Activated CD8-positive, alpha-beta T cell treated with anti-CD3 and anti-CD28 coated beads, Interleukin-2, amount 10 ng/mL, durations not matched to agents 7 days and 5 days (primary cell): ENCODE data around the gene TEP1. TPM values are rescaled to one million over a fixed set of nuclear protein-coding genes. Genes with fewer than 3 reads are reported as not detected.
A peak's percentile ranks its signal among the peaks of the same experiment; 100 is the strongest.

Experiments used
- ATAC-seq: fragments of 150-1000 bp; cut with Tn5 transposase; one replicate; pipeline ENCODE4 v1.10.0; 2021; ENCODE audit warnings: moderate library complexity
- CTCF ChIA-PET: fragments of 350-600 bp; sonication (Branson Sonifier 250); formaldehyde crosslinking; loops from one replicate; lab custom pipeline; 2021; ENCODE audit warnings: antibody characterized with exemption; lab: Charles Lee
- POLR2A ChIA-PET: fragments of 350-600 bp; sonication (Branson Sonifier 250); formaldehyde crosslinking; loops from one replicate; lab custom pipeline; 2021; ENCODE audit warnings: antibody characterized with exemption; lab: Charles Lee
- DNase-seq: peaks from one replicate; pipeline ENCODE4 v3.0.0-alpha.2; 2020
- H3K27ac Mint-ChIP-seq: one replicate; pipeline ENCODE4 v1.8.0; 2021; ENCODE audit warnings: mild to moderate bottlenecking, mixed read lengths
- H3K27me3 Mint-ChIP-seq: one replicate; pipeline ENCODE4 v1.8.0; 2021; ENCODE audit warnings: low read depth, mixed read lengths
- H3K36me3 Mint-ChIP-seq: one replicate; pipeline ENCODE4 v1.8.0; 2021; ENCODE audit warnings: low read depth, mixed read lengths
- H3K4me1 Mint-ChIP-seq: one replicate; pipeline ENCODE4 v1.8.0; 2021; ENCODE audit warnings: low read depth, mixed read lengths
- H3K4me3 Mint-ChIP-seq: one replicate; pipeline ENCODE4 v1.8.0; 2021; ENCODE audit warnings: mild to moderate bottlenecking, mixed read lengths
- H3K9me3 Mint-ChIP-seq: one replicate; pipeline ENCODE4 v1.8.0; 2022; ENCODE audit warnings: mixed read lengths; ENCODE audit not compliant: insufficient read depth
- total RNA-seq, 2 experiments: library from RNA; stranded (reverse); gene quantifications; one replicate each; pipeline ENCODE4 v1.2.3, GENCODE V29; 2021

The TEP1 gene
- total RNA-seq, 2 experiments from 2014 or later, result 34.6 to 48.7 TPM

GRCh38 chr14:20415782-20416206 is 2.5 kb upstream of the TEP1 start:
- DNase-seq (peak; percentile 69), ATAC-seq (peak; percentile 52)
- Mint-ChIP-seq H3K9me3 (no peaks in the 10 kb centered on the region), H3K27ac (peak overlapping the region; percentile 40), H3K4me1 (peaks cover 37% of the 10 kb centered on the region), H3K27me3 (no peaks in the 10 kb centered on the region), H3K4me3 (no peak overlapping the region), H3K36me3 (no peaks in the 10 kb centered on the region)
- POLR2A ChIA-PET, result interaction anchor here (0.6 to 3.9 kb wide), 7 partner anchors 9 to 110 kb away, joined by 3 to 29 read pairs (median 4); partner anchors contain the start of genes APEX1, OSGEP and TTC5
- CTCF ChIA-PET, result interaction anchor here (0.6 to 4.3 kb wide), 40 partner anchors 9 to 207 kb away, joined by 3 to 59 read pairs (median 5); partner anchors contain the start of genes APEX1, CCNB1IP1, KLHL33 and OSGEP

GRCh38 chr14:20413744-20414082 is 412 bp upstream of the TEP1 start:
- Mint-ChIP-seq H3K27ac (peak overlapping the region; percentile 95), H3K27me3 (no peaks in the 10 kb centered on the region), H3K36me3 (no peaks in the 10 kb centered on the region), H3K4me1 (peaks cover 42% of the 10 kb centered on the region), H3K9me3 (no peaks in the 10 kb centered on the region), H3K4me3 (peak overlapping the region; percentile 94)
- CTCF ChIA-PET, result interaction anchor here (0.7 to 4.3 kb wide), 12 partner anchors 11 to 268 kb away, joined by 3 to 59 read pairs (median 18); partner anchors contain the start of genes CCNB1IP1, PARP2, PIP4P1 and PNP
- POLR2A ChIA-PET, result interaction anchor here (1.0 to 3.9 kb wide), 8 partner anchors 8 to 267 kb away, joined by 3 to 29 read pairs (median 4); partner anchors contain the start of genes APEX1, OSGEP, PARP2 and PIP4P1
- DNase-seq (peak; percentile 51), ATAC-seq (peak; percentile 53)

- peaks cover 11% of the 10 kb centered on the region for H3K36me3 Mint-ChIP-seq
Measured at GRCh38 chr14:20412411-20412810, 890 bp downstream of the TEP1 start.

GRCh38 chr14:20409226-20409625 is 4.1 kb downstream of the TEP1 start:
- H3K36me3 Mint-ChIP-seq, result peaks cover 39% of the 10 kb centered on the region
- no peaks in the 10 kb centered on the region for H3K27me3 Mint-ChIP-seq
- CTCF ChIA-PET, result no interaction called here
- DNase-seq (no peak), ATAC-seq (no peak)
- peaks cover 37% of the 10 kb centered on the region for H3K4me1 Mint-ChIP-seq
- no peak overlapping the region for H3K27ac Mint-ChIP-seq
- no peak overlapping the region for H3K4me3 Mint-ChIP-seq
- H3K9me3 Mint-ChIP-seq, result no peaks in the 10 kb centered on the region
- POLR2A ChIA-PET, result no interaction called here

More at GRCh38 chr14:20412411-20412810, 890 bp downstream of the TEP1 start:
- ATAC-seq, result peak; percentile 8
- ChIA-PET POLR2A (interaction anchor here (0.6 to 3.9 kb wide), 4 partner anchors 16 to 112 kb away, joined by 3 to 29 read pairs (median 13); partner anchors contain the start of genes APEX1 and OSGEP), CTCF (interaction anchor here (0.7 to 4.3 kb wide), 5 partner anchors 49 to 200 kb away, joined by 3 to 53 read pairs (median 18); partner anchors contain the start of genes PARP2 and PIP4P1)
- H3K4me3 Mint-ChIP-seq, result peak overlapping the region; percentile 94
- no peak for DNase-seq
- peaks cover 41% of the 10 kb centered on the region for H3K4me1 Mint-ChIP-seq
- H3K9me3 Mint-ChIP-seq, result no peaks in the 10 kb centered on the region
- H3K27ac Mint-ChIP-seq, result peak overlapping the region; percentile 95
- H3K27me3 Mint-ChIP-seq, result no peaks in the 10 kb centered on the region

GRCh38 chr14:20403521-20403920 is 9.8 kb downstream of the TEP1 start:
- Mint-ChIP-seq H3K27ac (no peak overlapping the region), H3K27me3 (no peaks in the 10 kb centered on the region), H3K4me3 (no peak overlapping the region), H3K9me3 (no peaks in the 10 kb centered on the region), H3K36me3 (peaks cover 74% of the 10 kb centered on the region), H3K4me1 (peaks cover 28% of the 10 kb centered on the region)
- DNase-seq, result no peak
- CTCF ChIA-PET, result interaction anchor here (0.7 kb wide), 1 partner anchor 12 kb away, joined by 3 read pairs; no protein-coding TSS in a partner anchor
- POLR2A ChIA-PET, result no interaction called here
- ATAC-seq, result no peak

GRCh38 chr14:20400965-20401593 is 12.2 kb downstream of the TEP1 start:
- H3K9me3 Mint-ChIP-seq, result no peaks in the 10 kb centered on the region

GRCh38 chr14:20400589-20400964 is 12.7 kb downstream of the TEP1 start:
- H3K4me1 Mint-ChIP-seq, result peaks cover 21% of the 10 kb centered on the region
- no peak overlapping the region for H3K27ac Mint-ChIP-seq
- H3K4me3 Mint-ChIP-seq, result no peak overlapping the region
- no peaks in the 10 kb centered on the region for H3K27me3 Mint-ChIP-seq
- no peak for ATAC-seq
- ChIA-PET POLR2A (no interaction called here), CTCF (interaction anchor here (1.0 kb wide), 1 partner anchor 15 kb away, joined by 5 read pairs; no protein-coding TSS in a partner anchor)
- H3K36me3 Mint-ChIP-seq, result peaks cover 65% of the 10 kb centered on the region
- H3K9me3 Mint-ChIP-seq, result no peaks in the 10 kb centered on the region
- DNase-seq, result no peak

More at GRCh38 chr14:20400965-20401593, 12.2 kb downstream of the TEP1 start:
- no peaks in the 10 kb centered on the region for H3K27me3 Mint-ChIP-seq
- peaks cover 66% of the 10 kb centered on the region for H3K36me3 Mint-ChIP-seq
- CTCF ChIA-PET, result interaction anchor here (1.0 to 1.7 kb wide), 4 partner anchors 14 to 73 kb away, joined by 3 to 7 read pairs (median 4); partner anchors contain the start of gene PARP2
- POLR2A ChIA-PET, result no interaction called here
- no peak overlapping the region for H3K4me3 Mint-ChIP-seq
- peak overlapping the region; percentile 51 for H3K27ac Mint-ChIP-seq
- no peak for DNase-seq
- H3K4me1 Mint-ChIP-seq, result peaks cover 24% of the 10 kb centered on the region
- peak; percentile 58 for ATAC-seq

- CTCF ChIA-PET, result no interaction called here
- H3K9me3 Mint-ChIP-seq, result no peaks in the 10 kb centered on the region
- no peak overlapping the region for H3K27ac Mint-ChIP-seq
- peaks cover 52% of the 10 kb centered on the region for H3K36me3 Mint-ChIP-seq
- peaks cover 15% of the 10 kb centered on the region for H3K4me1 Mint-ChIP-seq
- no peaks in the 10 kb centered on the region for H3K27me3 Mint-ChIP-seq
- POLR2A ChIA-PET, result no interaction called here
- DNase-seq (no peak), ATAC-seq (no peak)
- no peak overlapping the region for H3K4me3 Mint-ChIP-seq
Measured at GRCh38 chr14:20397511-20397910, 15.8 kb downstream of the TEP1 start.

- H3K9me3 Mint-ChIP-seq, result no peaks in the 10 kb centered on the region
- ATAC-seq (no peak), DNase-seq (no peak)
- H3K27ac Mint-ChIP-seq, result no peak overlapping the region
- H3K4me3 Mint-ChIP-seq, result no peak overlapping the region
- H3K36me3 Mint-ChIP-seq, result peaks cover 56% of the 10 kb centered on the region
- H3K4me1 Mint-ChIP-seq, result peaks cover 7% of the 10 kb centered on the region
- ChIA-PET POLR2A (interaction anchor here (1.3 kb wide), 1 partner anchor 12 kb away, joined by 3 read pairs; no protein-coding TSS in a partner anchor), CTCF (interaction anchor here (1.8 kb wide), 1 partner anchor 35 kb away, joined by 4 read pairs; no protein-coding TSS in a partner anchor)
- no peaks in the 10 kb centered on the region for H3K27me3 Mint-ChIP-seq
Measured at GRCh38 chr14:20391505-20391904, 21.8 kb downstream of the TEP1 start.

- ATAC-seq, result no peak
- no peak overlapping the region for H3K27ac Mint-ChIP-seq
- H3K4me3 Mint-ChIP-seq, result no peak overlapping the region
- DNase-seq, result no peak
- peaks cover 7% of the 10 kb centered on the region for H3K4me1 Mint-ChIP-seq
- CTCF ChIA-PET, result interaction anchor here (1.7 kb wide), 1 partner anchor 222 kb away, joined by 3 read pairs; no protein-coding TSS in a partner anchor
- no peaks in the 10 kb centered on the region for H3K9me3 Mint-ChIP-seq
- POLR2A ChIA-PET, result no interaction called here
- H3K27me3 Mint-ChIP-seq, result no peaks in the 10 kb centered on the region
- H3K36me3 Mint-ChIP-seq, result peaks cover 63% of the 10 kb centered on the region
Measured at GRCh38 chr14:20388159-20388558, 25.1 kb downstream of the TEP1 start.

- Mint-ChIP-seq H3K4me1 (peaks cover 7% of the 10 kb centered on the region), H3K36me3 (peaks cover 67% of the 10 kb centered on the region), H3K27ac (no peak overlapping the region), H3K9me3 (no peaks in the 10 kb centered on the region), H3K27me3 (no peaks in the 10 kb centered on the region), H3K4me3 (no peak overlapping the region)
- ATAC-seq (no peak), DNase-seq (no peak)
- CTCF ChIA-PET, result interaction anchor here (1.7 kb wide), 1 partner anchor 223 kb away, joined by 3 read pairs; no protein-coding TSS in a partner anchor
- POLR2A ChIA-PET, result no interaction called here
Measured at GRCh38 chr14:20387576-20387975, 25.7 kb downstream of the TEP1 start.
